HG03571 (cell line): ENCODE data around the gene SHOC2.

Source experiments
- ATAC-seq: cut with Tn5 transposase; IDR thresholded peaks from one replicate; pipeline ENCODE4 v1.9.1; 2021; ENCODE audit not compliant: unreplicated experiment

SHOC2 gene

GRCh38 chr10:110944792-110945396, 25.5 kb downstream of the SHOC2 start:
- no peak for ATAC-seq

DNA sequence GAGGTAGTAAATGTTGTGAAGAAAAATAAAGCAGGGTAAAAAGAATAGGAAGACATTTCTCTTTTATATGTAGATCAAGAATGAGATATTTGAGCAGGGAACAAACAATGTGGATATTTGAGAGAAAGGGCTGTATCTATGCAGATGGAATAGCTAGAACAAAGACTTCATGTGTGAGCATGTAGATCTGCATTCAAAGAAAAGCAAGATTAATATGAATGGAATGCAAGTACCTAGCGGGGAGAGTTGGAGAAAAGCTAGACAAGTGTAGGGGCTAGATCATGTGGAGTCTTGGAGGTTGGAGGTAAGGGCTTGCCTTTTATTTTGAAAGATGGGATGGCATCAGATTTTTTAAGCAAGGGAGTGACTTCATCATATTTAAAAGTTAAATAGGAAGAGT, 27.1 kb downstream of the SHOC2 start:
- ATAC-seq = no peak

DNA sequence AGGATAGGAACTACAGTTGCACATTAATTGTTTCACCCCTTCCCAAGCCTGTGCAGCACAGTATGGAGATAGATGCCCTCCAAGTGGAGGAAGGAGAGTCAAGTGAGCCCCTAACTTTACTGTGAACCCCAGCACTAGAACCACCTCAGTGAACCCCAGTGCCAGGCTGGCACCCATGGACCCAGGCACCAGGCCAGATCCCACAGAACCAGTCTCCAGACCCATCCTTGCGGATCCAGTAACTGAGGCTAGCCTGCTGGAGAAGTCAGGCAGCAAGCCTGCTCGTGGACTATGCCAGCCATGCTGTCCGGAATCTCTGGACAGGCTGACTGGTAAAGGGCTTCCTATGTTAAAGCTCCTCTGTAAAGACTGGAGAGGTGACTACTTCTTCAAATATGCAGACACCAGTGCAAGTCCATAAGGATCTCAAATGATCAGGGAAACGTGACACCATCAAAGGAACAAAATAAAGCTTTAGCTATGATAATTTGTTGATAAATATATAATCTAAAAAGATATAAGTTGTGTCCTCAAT, 27.7 kb downstream of the SHOC2 start:
- ATAC-seq = no peak

DNA sequence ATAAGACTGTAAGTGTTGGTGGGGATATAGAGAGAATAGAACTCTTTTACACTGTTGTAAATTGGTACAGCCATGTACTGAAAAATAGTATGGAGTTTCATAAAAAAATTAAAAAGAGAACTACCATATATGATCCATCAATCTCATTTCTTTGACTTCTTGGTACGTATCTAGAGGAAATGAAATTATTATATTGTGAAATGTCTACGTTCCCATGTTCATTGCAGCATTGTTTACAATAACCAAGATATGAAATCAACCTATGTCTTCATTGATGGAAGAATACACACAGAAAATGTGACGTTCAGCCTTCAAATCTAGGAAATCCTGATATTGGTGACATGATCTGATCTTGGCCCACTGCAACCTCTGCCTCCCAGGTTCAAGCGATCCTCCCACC, 32.0 kb downstream of the SHOC2 start:
- no peak for ATAC-seq

DNA sequence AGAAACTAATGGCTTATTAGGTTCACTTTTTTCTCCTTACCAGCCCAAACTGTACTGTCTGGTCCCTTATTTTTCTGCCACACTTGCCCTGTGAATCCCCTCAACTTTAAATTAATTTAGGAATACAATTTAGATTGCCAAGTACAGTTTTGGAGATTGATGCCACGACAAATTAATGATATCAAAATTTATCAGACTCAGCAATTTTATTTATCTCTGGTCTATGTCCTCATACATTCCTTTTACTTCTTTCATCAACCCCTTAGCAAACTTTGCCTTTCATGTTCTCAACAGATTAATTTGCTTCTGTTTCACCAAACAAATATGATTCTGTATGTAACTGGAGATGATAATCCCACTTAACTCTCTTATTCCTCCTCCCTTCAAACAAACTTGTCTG, 38.2 kb downstream of the SHOC2 start:
- no peak for ATAC-seq

DNA sequence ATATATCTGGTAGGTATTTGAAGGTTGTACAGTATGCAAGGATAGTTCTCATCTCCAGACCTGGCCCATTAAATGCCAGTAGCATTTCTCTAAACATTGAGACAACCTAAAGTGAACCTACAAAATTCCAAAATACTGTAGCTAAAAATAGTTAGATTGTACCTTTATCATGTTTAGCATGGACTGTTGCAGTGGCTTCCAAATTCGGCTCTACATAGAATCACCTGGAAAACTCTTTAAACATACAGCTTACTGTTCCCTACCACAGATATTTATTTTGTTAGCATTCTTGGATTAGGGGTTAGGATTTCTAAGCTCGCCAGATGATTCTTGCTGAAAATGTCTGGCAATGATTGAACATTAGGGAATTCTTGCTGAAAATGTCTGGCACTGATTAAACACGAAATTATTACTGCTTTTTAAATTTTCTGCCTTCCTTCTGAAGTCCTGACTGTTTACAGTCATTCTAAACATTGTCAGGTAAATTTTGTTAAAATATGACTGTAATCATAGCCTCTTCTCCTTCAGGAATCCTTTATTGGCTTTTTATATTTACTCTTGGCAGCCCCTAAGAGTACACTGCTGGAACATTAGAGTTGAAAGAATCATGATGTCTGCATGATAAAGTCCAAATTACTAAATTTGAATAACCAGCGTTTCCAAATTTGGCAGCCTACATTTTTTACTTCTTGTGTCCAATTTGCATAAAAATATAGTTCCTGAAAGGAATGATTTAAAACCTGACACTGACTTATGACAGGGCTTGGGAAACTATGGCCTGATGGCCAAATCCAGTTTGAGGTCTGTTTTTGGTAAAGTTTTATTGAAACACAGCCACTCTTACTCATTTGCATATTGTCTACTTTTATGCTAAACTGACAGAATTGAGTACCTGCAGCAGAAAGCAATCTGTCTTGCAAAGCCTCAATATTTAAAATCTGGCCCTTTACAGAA, 40.3 kb downstream of the SHOC2 start:
- no peak for ATAC-seq

GRCh38 chr10:110960333-110960712, 40.9 kb downstream of the SHOC2 start:
- no peak for ATAC-seq

DNA sequence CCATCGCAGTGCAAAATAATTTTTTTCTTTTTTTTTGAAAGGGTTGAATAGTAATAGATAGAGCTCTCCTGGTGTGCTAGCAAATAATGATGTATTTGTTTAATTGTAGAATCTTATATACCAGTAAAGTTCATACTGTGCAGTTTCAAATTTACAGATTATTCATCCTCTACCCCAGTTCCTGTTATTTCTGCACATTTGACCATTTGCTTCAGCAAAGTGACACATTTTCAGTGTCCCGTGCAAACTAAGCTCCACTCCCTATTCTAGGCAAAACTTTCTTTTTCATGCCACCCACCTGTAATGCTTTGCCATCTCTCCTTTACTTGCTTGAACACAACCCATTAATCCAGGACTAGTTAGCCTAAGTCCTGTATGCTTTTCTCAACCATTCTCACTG, 43.0 kb downstream of the SHOC2 start:
- ATAC-seq = no peak

- no peak for ATAC-seq
Observed at GRCh38 chr10:110963162-110963561, 43.8 kb downstream of the SHOC2 start.

GRCh38 chr10:110964681-110965080, 45.3 kb downstream of the SHOC2 start:
- no peak for ATAC-seq

GRCh38 chr10:110965216-110965615, 45.8 kb downstream of the SHOC2 start:
- no peak for ATAC-seq

DNA sequence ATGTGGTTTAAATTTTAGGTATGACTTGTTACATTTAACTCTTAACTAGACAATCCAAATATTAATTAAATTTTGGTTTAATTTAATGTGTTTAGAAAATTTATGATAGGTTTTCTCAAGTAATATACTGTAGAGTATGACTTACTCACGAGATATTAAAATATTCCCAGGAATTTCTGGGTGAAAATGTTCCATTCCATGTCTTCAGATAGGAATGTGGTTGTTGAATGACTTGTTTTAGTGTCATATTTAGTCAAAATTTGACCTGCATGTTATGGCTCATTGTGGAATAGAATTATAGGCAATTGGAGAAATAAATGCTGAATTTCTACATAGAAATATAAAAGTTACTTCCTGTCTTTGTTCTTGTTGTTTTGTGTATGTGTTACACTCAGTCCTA, 46.7 kb downstream of the SHOC2 start:
- no peak for ATAC-seq

GRCh38 chr10:110967009-110967630, 47.7 kb downstream of the SHOC2 start:
- ATAC-seq = no peak

GRCh38 chr10:110967645-110968044, 48.2 kb downstream of the SHOC2 start:
- ATAC-seq = no peak

GRCh38 chr10:110969183-110969582, 49.8 kb downstream of the SHOC2 start:
- no peak for ATAC-seq

DNA sequence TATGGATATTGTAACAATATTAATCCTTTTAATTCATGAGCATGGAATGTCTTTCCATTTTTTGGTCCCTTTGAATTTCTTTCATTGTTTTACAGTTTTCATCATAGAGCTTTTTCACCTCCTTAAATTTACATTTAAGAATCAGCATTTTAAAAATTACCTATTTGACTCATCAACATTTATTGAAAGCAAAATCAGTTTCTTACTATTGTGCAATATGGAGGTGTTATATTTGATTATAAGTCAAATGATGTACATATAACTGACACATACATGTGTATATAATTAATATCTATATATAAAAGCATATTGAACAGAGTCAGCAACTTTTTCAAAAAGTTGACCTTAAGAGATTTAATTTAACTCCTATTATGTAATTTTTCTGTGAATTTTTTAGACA, 52.2 kb downstream of the SHOC2 start:
- ATAC-seq = no peak

GRCh38 chr10:110972231-110973134, 53.1 kb downstream of the SHOC2 start:
- ATAC-seq = no peak

- ATAC-seq = no peak
Observed at GRCh38 chr10:110973400-110973799, 54.0 kb downstream of the SHOC2 start.

GRCh38 chr10:110976577-110976976, 57.2 kb downstream of the SHOC2 start:
- ATAC-seq = no peak

- no peak for ATAC-seq
Observed at GRCh38 chr10:110977662-110978061, 58.3 kb downstream of the SHOC2 start.

GRCh38 chr10:110978204-110978603, 58.8 kb downstream of the SHOC2 start:
- no peak for ATAC-seq
